Thoracic aorta (tissue), 2 donors: Measurements from ENCODE around the gene DPP6. TPM values are rescaled to one million over a fixed set of nuclear protein-coding genes. Genes with fewer than 3 reads are reported as not detected.

ENCODE experiments used
- ATAC-seq: fragments of 150-250 bp; one replicate; pipeline ENCODE4 v1.8.0; 2017; ENCODE audit warnings: low read depth; ENCODE audit not compliant: insufficient number of reproducible peaks, low FRiP score
- DNase-seq: peaks from one replicate; pipeline ENCODE4 v3.0.0-alpha.2; 2020; ENCODE audit warnings: low spot score
- H3K27ac ChIP-seq, 2 donors: fragments of 200-600 bp; sonication (generic); 1 replicate in 1 of 2; 2 replicates in 1 of 2; pipeline ENCODE4 v1.5.1; 2016; ENCODE audit warnings: mild to moderate bottlenecking in 2 of 2, moderate library complexity in 2 of 2
- H3K27me3 ChIP-seq: fragments of 200-600 bp; sonication (generic); replicated peaks from 2 replicates; pipeline ENCODE4 v1.6.0; 2016; ENCODE audit warnings: mild to moderate bottlenecking; ENCODE audit not compliant: insufficient read depth
- H3K36me3 ChIP-seq: fragments of 200-600 bp; sonication (generic); one replicate; pipeline ENCODE4 v1.5.1; 2016
- H3K4me1 ChIP-seq, 2 donors: fragments of 200-600 bp; sonication (generic); 1 replicate in 1 of 2; 2 replicates in 1 of 2; pipeline versions ENCODE4 v1.5.1 to v1.6.0; 2016; ENCODE audit warnings: low read depth in 2 of 2, mild to moderate bottlenecking in 1 of 2; ENCODE audit not compliant: control insufficient read depth in 1 of 2
- H3K4me3 ChIP-seq: fragments of 200-600 bp; sonication (generic); 2 replicates; pipeline ENCODE4 v1.5.1; 2016; ENCODE audit warnings: mild to moderate bottlenecking
- H3K9me3 ChIP-seq: fragments of 200-600 bp; sonication (generic); 2 replicates; pipeline ENCODE4 v1.5.1; 2016
- CTCF ChIP-seq: fragments of 200-600 bp; sonication (generic); IDR thresholded peaks from one replicate; pipeline ENCODE4 v1.5.1; 2019; ENCODE audit warnings: antibody characterized with exemption
- total RNA-seq, 2 donors: library from RNA; depleted of rRNA; stranded (reverse); fragments of >200 nt; gene quantifications; one replicate each; pipeline versions ENCODE4 v1.1.0 to v1.2.3, GENCODE V29; 2016

Gene DPP6
- total RNA-seq, 2 donors from 2014 or later: not detected

DNA sequence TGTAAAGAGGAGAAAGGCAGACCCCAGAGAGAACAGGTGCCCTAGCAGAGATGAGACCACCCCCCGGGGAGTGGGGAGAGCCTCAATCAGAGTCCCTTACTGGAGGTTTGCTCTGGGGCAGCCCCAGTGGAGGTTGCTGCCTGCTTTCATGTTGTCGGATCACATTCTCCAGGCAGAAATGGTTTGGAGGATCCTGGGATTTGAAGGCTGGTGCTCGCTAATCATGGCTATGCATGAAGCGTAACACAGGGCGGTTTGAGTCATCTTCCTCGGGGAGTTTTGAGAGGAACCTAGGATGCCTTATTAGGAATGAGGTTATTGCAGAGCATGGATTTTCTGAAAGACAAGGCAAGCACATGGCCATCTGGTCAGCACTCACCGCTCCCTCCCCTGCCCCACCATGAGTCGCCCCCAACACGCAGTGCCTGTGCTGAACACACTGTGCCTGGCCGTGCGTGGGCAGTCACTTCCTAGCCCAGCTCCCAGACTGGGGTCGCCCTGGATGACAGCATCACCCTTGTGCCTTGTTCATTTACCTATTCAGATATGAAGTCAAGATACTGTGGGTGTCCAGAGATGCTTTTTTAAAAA, 319.9 kb downstream of the DPP6 start:
- DNase-seq: no peak
- Histone ChIP-seq H3K9me3 (no peaks in the 10 kb centered on the region), H3K4me3 (no peak overlapping the region), H3K4me1 (no peaks in the 10 kb centered on the region), H3K27me3 (no peaks in the 10 kb centered on the region), H3K27ac (no peak overlapping the region), H3K36me3 (no peaks in the 10 kb centered on the region)
- TF ChIP-seq CTCF: no peak
- ATAC-seq: no peak

DNA sequence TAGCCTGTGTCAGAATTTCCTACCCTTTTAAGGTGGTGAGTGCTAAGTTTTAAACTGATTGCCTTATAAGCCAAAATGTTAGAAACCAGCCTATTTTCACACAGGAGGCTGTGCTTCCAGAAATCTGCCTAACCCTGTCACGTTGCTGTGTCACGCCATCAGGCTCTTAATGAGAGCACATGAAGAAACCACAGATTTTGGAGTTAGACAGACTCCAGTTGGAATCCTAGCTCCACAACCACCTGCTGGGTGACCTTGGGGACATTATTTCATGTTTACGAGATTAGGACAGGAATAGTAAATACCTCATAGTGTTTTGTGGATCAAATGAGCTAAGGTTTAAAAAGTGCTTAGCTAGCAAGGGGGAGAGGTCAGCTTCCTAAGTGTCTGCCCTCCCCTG, 321.8 kb downstream of the DPP6 start:
- no peak for TF ChIP-seq CTCF

DNA sequence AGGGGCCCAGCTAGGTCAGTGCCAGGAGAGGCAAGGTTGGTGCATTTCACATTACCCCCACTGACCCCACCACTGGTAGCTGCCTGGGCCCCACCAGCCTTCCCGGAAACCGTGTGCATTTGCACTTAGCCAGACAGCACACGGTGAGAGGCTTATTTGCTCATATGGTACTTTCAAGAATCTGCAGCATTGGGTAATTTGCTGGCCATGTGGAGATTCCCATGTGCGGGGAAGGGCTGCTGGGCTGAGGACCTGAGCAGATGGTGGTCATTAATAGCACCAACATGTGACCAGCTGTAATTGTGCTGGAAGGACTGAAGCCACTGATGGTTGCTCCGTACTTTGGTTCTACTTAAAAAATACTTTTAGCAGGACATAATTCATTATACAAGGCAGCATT, 323.8 kb downstream of the DPP6 start:
- no peaks in the 10 kb centered on the region for H3K4me1 ChIP-seq
- H3K27ac ChIP-seq: no peak overlapping the region
- H3K27me3 ChIP-seq: no peaks in the 10 kb centered on the region
- H3K36me3 ChIP-seq: no peaks in the 10 kb centered on the region
- TF ChIP-seq CTCF: no peak
- H3K4me3 ChIP-seq: no peak overlapping the region
- DNase-seq: no peak
- H3K9me3 ChIP-seq: no peaks in the 10 kb centered on the region
- ATAC-seq: no peak

More for the DNA sequence above, 321.8 kb downstream of the DPP6 start:
- H3K36me3 ChIP-seq: no peaks in the 10 kb centered on the region
- DNase-seq (no peak), ATAC-seq (no peak)
- no peak overlapping the region for H3K4me3 ChIP-seq
- no peaks in the 10 kb centered on the region for H3K9me3 ChIP-seq
- H3K4me1 ChIP-seq: no peaks in the 10 kb centered on the region
- no peaks in the 10 kb centered on the region for H3K27me3 ChIP-seq
- no peak overlapping the region for H3K27ac ChIP-seq

DNA sequence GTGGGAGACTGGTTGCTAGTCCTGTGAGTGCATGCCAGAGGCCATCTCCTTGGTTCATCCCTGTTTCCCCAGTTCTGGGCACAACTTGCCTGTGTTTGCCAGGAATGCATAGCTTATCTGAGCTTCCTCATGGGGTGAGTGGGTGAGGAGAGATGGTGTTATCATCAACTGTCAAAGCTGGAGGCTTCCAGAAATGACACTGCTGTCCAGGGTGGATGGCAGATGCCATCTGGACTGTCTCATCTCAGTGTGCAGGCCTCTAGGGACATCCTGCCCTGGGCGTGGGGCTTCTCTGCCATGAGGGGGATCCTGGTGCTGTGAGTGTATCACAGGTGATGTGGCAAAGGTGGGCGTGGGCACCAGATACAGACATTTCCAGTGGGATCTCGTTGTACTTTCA, 328.6 kb downstream of the DPP6 start:
- ATAC-seq (no peak), DNase-seq (no peak)
- Histone ChIP-seq H3K4me1 (no peaks in the 10 kb centered on the region), H3K36me3 (no peaks in the 10 kb centered on the region), H3K27me3 (no peaks in the 10 kb centered on the region), H3K4me3 (no peak overlapping the region), H3K27ac (no peak overlapping the region), H3K9me3 (no peaks in the 10 kb centered on the region)
- TF ChIP-seq CTCF: no peak

- H3K36me3 ChIP-seq: no peaks in the 10 kb centered on the region
- no peak for ATAC-seq
- no peak overlapping the region for H3K27ac ChIP-seq
- no peaks in the 10 kb centered on the region for H3K4me1 ChIP-seq
- H3K9me3 ChIP-seq: no peaks in the 10 kb centered on the region
- H3K4me3 ChIP-seq: no peak overlapping the region
- no peaks in the 10 kb centered on the region for H3K27me3 ChIP-seq
- no peak for DNase-seq
- no peak for TF ChIP-seq CTCF
These were observed 330.8 kb downstream of the DPP6 start for GRCh38 chr7:154383045-154383444.
